ENCODE data around the gene HRH2.

GRCh38 chr5:175724314-175725275, 66.7 kb downstream of the HRH2 start:
- TF ChIP-seq CTCF (IDR thresholded peaks at IDR 0.05), result no peak
- no peak for TF ChIP-seq POLR2A (IDR thresholded peaks at IDR 0.05)
